BLaER1 (cell line): Measurements from ENCODE around the gene MYO10.

ENCODE experiments used
- H3K27ac ChIP-seq: shearing (Covaris generic); formaldehyde crosslinking; 2 replicates; pipeline ENCODE4 v1.8.1; 2022
- H3K27me3 ChIP-seq: shearing (Covaris generic); formaldehyde crosslinking; 2 replicates; pipeline ENCODE4 v1.8.1; 2022
- H3K36me3 ChIP-seq: shearing (Covaris generic); formaldehyde crosslinking; 2 replicates; pipeline ENCODE4 v1.8.1; 2022
- H3K4me1 ChIP-seq: shearing (Covaris generic); formaldehyde crosslinking; 2 replicates; pipeline ENCODE4 v1.8.1; 2022
- H3K4me2 ChIP-seq: shearing (Covaris generic); formaldehyde crosslinking; 2 replicates; pipeline ENCODE4 v1.8.1; 2022
- H3K4me3 ChIP-seq: shearing (Covaris generic); formaldehyde crosslinking; 2 replicates; pipeline ENCODE4 v1.8.1; 2022
- H3K9ac ChIP-seq: shearing (Covaris generic); formaldehyde crosslinking; 2 replicates; pipeline ENCODE4 v1.8.1; 2022
- H3K9me3 ChIP-seq: shearing (Covaris generic); formaldehyde crosslinking; 2 replicates; pipeline ENCODE4 v1.8.1; 2022
- H4K20me1 ChIP-seq: shearing (Covaris generic); formaldehyde crosslinking; 2 replicates; pipeline ENCODE4 v1.8.1; 2022
- Cebpa-rat ChIP-seq: shearing (Covaris generic); IDR thresholded peaks from 2 replicates; pipeline ENCODE4 v1.8.1; 2022

MYO10 gene

GRCh38 chr5:16809395-16810207, 126.5 kb downstream of the MYO10 start:
- no peak overlapping the region for H3K27ac ChIP-seq
- peaks cover 10% of the 10 kb centered on the region; the same call in 1 of the 2 replicates for H3K9me3 ChIP-seq
- H3K9ac ChIP-seq: no peak overlapping the region
- no peak overlapping the region for H3K4me3 ChIP-seq
- peaks cover 39% of the 10 kb centered on the region for H3K4me1 ChIP-seq
- H4K20me1 ChIP-seq: no peaks in the 10 kb centered on the region
- no peaks in the 10 kb centered on the region for H3K36me3 ChIP-seq
- no peak for TF ChIP-seq Cebpa-rat
- no peaks in the 10 kb centered on the region for H3K27me3 ChIP-seq
- peak overlapping the region; percentile 59 for H3K4me2 ChIP-seq

- H3K4me3 ChIP-seq: no peak overlapping the region
- H3K9me3 ChIP-seq: peaks cover 10% of the 10 kb centered on the region; the same call in 1 of the 2 replicates
- H3K9ac ChIP-seq: no peak overlapping the region
- TF ChIP-seq Cebpa-rat: no peak
- H3K27me3 ChIP-seq: no peaks in the 10 kb centered on the region
- no peaks in the 10 kb centered on the region for H3K36me3 ChIP-seq
- H4K20me1 ChIP-seq: no peaks in the 10 kb centered on the region
- no peak overlapping the region for H3K27ac ChIP-seq
- peaks cover 39% of the 10 kb centered on the region for H3K4me1 ChIP-seq
- H3K4me2 ChIP-seq: peak overlapping the region; percentile 59
Observed at GRCh38 chr5:16809010-16809394, 127.1 kb downstream of the MYO10 start.

GRCh38 chr5:16808021-16808420, 128.1 kb downstream of the MYO10 start:
- Histone ChIP-seq H3K4me2 (no peak overlapping the region), H3K4me1 (peaks cover 39% of the 10 kb centered on the region), H3K4me3 (no peak overlapping the region), H3K9me3 (peaks cover 10% of the 10 kb centered on the region; the same call in 1 of the 2 replicates), H3K27ac (no peak overlapping the region), H3K36me3 (no peaks in the 10 kb centered on the region), H3K9ac (no peak overlapping the region), H4K20me1 (no peaks in the 10 kb centered on the region), H3K27me3 (no peaks in the 10 kb centered on the region)
- no peak for TF ChIP-seq Cebpa-rat

- no peak for TF ChIP-seq Cebpa-rat
- no peak overlapping the region for H3K9ac ChIP-seq
- peaks cover 39% of the 10 kb centered on the region for H3K4me1 ChIP-seq
- no peaks in the 10 kb centered on the region for H3K36me3 ChIP-seq
- H3K4me3 ChIP-seq: no peak overlapping the region
- no peak overlapping the region for H3K27ac ChIP-seq
- H4K20me1 ChIP-seq: no peaks in the 10 kb centered on the region
- peak overlapping the region; percentile 47; the same call in 1 of the 2 replicates for H3K4me2 ChIP-seq
- H3K27me3 ChIP-seq: no peaks in the 10 kb centered on the region
- H3K9me3 ChIP-seq: peaks cover 10% of the 10 kb centered on the region; the same call in 1 of the 2 replicates
Observed at GRCh38 chr5:16807547-16807864, 128.6 kb downstream of the MYO10 start.

GRCh38 chr5:16806711-16807546, 129.2 kb downstream of the MYO10 start:
- Histone ChIP-seq H3K27me3 (no peaks in the 10 kb centered on the region), H3K27ac (no peak overlapping the region), H3K4me3 (no peak overlapping the region), H3K4me2 (peak overlapping the region; percentile 47), H3K9me3 (peaks cover 10% of the 10 kb centered on the region; the same call in 1 of the 2 replicates), H3K36me3 (no peaks in the 10 kb centered on the region), H3K4me1 (peaks cover 39% of the 10 kb centered on the region), H3K9ac (no peak overlapping the region), H4K20me1 (no peaks in the 10 kb centered on the region)
- no peak for TF ChIP-seq Cebpa-rat

GRCh38 chr5:16805486-16805885, 130.6 kb downstream of the MYO10 start:
- Histone ChIP-seq H3K9ac (no peak overlapping the region), H3K4me2 (no peak overlapping the region), H3K36me3 (no peaks in the 10 kb centered on the region), H3K4me1 (peaks cover 39% of the 10 kb centered on the region), H3K27ac (no peak overlapping the region), H3K9me3 (peaks cover 10% of the 10 kb centered on the region; the same call in 1 of the 2 replicates), H3K27me3 (no peaks in the 10 kb centered on the region), H4K20me1 (no peaks in the 10 kb centered on the region), H3K4me3 (no peak overlapping the region)
- TF ChIP-seq Cebpa-rat: no peak

GRCh38 chr5:16803831-16804230, 132.3 kb downstream of the MYO10 start:
- H3K4me1 ChIP-seq: peaks cover 24% of the 10 kb centered on the region
- H3K27me3 ChIP-seq: no peaks in the 10 kb centered on the region
- H3K4me3 ChIP-seq: no peak overlapping the region
- no peak overlapping the region for H3K4me2 ChIP-seq
- no peak overlapping the region for H3K27ac ChIP-seq
- no peak for TF ChIP-seq Cebpa-rat
- H3K9me3 ChIP-seq: peaks cover 10% of the 10 kb centered on the region; the same call in 1 of the 2 replicates
- H4K20me1 ChIP-seq: no peaks in the 10 kb centered on the region
- H3K36me3 ChIP-seq: no peaks in the 10 kb centered on the region
- no peak overlapping the region for H3K9ac ChIP-seq

GRCh38 chr5:16800477-16800876, 135.6 kb downstream of the MYO10 start:
- TF ChIP-seq Cebpa-rat: no peak
- no peaks in the 10 kb centered on the region for H4K20me1 ChIP-seq
- no peak overlapping the region for H3K9ac ChIP-seq
- no peaks in the 10 kb centered on the region for H3K36me3 ChIP-seq
- no peaks in the 10 kb centered on the region for H3K4me1 ChIP-seq
- no peak overlapping the region for H3K4me3 ChIP-seq
- H3K27ac ChIP-seq: no peak overlapping the region
- peaks cover 2% of the 10 kb centered on the region; the same call in 1 of the 2 replicates for H3K9me3 ChIP-seq
- H3K27me3 ChIP-seq: no peaks in the 10 kb centered on the region
- no peak overlapping the region for H3K4me2 ChIP-seq

GRCh38 chr5:16799796-16800195, 136.3 kb downstream of the MYO10 start:
- no peak for TF ChIP-seq Cebpa-rat
- H3K9me3 ChIP-seq: no peaks in the 10 kb centered on the region
- no peak overlapping the region for H3K4me2 ChIP-seq
- H3K4me3 ChIP-seq: no peak overlapping the region
- no peaks in the 10 kb centered on the region for H4K20me1 ChIP-seq
- no peaks in the 10 kb centered on the region for H3K4me1 ChIP-seq
- H3K27me3 ChIP-seq: no peaks in the 10 kb centered on the region
- H3K27ac ChIP-seq: no peak overlapping the region
- no peaks in the 10 kb centered on the region for H3K36me3 ChIP-seq
- no peak overlapping the region for H3K9ac ChIP-seq

- Histone ChIP-seq H3K4me1 (no peaks in the 10 kb centered on the region), H3K4me2 (no peak overlapping the region), H3K36me3 (no peaks in the 10 kb centered on the region), H3K9ac (no peak overlapping the region), H3K27me3 (no peaks in the 10 kb centered on the region), H3K4me3 (no peak overlapping the region), H3K9me3 (no peaks in the 10 kb centered on the region), H4K20me1 (no peaks in the 10 kb centered on the region), H3K27ac (no peak overlapping the region)
- TF ChIP-seq Cebpa-rat: no peak
Observed at GRCh38 chr5:16797951-16798350, 138.1 kb downstream of the MYO10 start.
